Umbilical cord (tissue), 2 donors: ENCODE results near the gene SRPX2. TPM values are rescaled to one million over a fixed set of nuclear protein-coding genes. Genes with fewer than 3 reads are reported as not detected.

Experiments
- DNase-seq: peaks from one replicate; pipeline ENCODE4 v3.0.0-alpha.2; 2015; ENCODE audit warnings: low spot score
- total RNA-seq: library from RNA; depleted of rRNA; stranded (reverse); fragments of >200 nt; gene quantifications from one replicate; pipeline ENCODE4 v1.2.3, GENCODE V29; 2014; ENCODE audit warnings: low replicate concordance; ENCODE audit not compliant: insufficient read depth

SRPX2 gene, protein sequence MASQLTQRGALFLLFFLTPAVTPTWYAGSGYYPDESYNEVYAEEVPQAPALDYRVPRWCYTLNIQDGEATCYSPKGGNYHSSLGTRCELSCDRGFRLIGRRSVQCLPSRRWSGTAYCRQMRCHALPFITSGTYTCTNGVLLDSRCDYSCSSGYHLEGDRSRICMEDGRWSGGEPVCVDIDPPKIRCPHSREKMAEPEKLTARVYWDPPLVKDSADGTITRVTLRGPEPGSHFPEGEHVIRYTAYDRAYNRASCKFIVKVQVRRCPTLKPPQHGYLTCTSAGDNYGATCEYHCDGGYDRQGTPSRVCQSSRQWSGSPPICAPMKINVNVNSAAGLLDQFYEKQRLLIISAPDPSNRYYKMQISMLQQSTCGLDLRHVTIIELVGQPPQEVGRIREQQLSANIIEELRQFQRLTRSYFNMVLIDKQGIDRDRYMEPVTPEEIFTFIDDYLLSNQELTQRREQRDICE
- total RNA-seq, result 40.0 TPM

DNA sequence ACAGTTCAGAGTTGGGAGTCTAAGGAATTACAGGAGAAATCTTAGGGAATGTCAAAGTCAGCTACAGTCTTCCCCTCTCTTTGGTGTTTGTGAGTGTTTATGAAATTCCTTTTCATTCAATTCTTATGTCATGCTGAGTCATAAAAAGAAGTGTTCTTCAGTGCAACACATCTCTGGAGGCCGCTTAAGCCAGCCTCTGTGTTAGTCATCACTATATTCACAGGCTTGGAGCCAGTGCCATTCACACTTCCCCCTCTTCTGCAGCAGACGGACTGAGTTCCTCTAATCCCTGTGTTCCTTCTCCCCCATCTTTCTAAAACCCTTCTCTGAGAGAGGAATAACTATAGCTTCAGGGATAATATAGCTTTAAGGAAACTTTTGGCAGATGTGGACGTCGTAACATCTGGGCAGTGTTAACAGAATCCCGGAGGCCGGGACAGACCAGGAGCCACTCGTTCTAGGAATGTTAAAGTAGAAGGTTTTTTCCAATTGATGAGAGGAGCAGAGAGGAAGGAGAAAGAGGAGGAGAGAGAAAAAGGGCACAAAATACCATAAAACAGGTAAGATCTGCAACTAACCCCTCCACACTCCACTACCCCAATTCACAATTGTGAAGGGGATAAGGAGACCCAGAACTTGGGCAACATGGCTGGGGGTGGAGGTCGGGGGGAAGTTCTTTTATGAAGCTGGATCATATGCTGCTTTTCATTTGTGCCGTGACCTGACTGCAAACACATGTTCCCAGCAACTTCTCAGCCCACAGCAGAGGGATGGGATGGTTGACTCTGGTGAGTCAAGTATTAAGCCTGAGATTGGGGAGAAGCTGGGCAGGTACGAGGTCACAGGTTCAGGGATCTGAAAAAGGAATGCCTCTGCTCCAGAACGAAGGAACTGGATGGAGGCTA lies at the start of gene SRPX2:
TSS of gene SRPX2 (plus strand) at position 244 of the 905 bp plus-strand sequence. CDS start 2,124 bp downstream, outside the sequence.
- peak; percentile 93 for DNase-seq

DNA sequence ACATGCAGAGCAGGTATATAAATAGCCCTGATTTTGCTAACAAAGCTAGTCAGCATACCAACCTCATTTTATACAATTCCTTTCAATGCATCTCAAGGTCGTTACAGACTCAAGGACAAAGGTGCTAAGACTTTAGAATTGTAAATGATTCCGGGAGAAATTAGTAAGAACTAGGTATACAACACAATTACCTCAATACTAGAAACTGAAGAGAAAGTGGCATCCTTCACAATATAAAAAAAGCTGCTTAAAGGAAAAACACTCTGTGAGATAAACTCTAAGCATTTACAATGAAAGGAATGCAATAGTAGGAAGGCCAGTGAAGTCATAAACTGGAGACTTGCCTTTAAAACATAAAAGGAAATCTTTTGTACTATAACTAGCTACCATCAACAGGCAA lies 47.4 kb upstream of the SRPX2 start:
- peak; percentile 33 for DNase-seq

DNA sequence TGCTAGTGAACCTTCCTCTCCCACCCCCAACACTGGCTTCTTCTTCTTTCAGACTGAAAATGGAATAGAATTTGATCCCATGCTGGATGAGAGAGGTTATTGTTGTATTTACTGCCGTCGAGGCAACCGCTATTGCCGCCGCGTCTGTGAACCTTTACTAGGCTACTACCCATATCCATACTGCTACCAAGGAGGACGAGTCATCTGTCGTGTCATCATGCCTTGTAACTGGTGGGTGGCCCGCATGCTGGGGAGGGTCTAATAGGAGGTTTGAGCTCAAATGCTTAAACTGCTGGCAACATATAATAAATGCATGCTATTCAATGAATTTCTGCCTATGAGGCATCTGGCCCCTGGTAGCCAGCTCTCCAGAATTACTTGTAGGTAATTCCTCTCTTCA lies 44.5 kb upstream of the SRPX2 start:
- DNase-seq, result no peak

DNA sequence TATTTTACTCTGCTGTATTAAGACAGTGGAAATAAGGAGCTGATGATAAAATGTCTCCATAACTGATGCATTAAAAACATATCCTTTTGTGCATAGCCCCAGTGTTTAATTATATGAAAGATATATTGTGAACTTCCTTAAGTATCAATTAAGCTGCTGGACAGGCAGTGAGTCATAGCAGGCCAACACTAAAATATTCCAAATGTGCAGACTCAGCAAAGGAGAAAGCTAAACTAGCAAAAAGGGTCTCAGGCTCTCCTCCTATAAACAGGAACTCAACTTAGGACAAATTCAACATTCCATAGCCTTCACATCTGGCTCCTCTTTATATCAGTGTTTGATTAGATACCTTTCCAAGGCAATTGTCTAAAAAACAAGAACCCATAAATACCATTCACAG lies 43.7 kb upstream of the SRPX2 start:
- no peak for DNase-seq

DNA sequence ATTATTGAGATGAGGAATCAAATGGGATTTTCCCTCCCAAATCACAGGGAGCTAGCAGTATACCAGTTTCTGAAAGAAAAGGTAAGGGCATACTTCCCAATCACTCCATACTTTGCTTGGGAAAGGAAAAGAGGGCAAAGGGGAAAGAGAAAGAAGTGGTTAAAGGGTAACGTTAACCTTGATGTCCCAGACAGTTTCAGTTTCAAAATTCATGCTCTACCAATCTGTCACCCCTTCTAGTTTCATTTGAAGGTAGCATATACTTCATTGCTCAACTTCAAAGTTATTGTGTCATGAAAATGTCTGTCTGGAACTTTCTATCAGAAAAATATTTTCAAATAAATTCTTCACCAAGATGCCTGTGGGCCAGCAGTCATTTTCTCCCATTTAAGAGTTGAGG lies 43.2 kb upstream of the SRPX2 start:
- DNase-seq, result no peak

DNA sequence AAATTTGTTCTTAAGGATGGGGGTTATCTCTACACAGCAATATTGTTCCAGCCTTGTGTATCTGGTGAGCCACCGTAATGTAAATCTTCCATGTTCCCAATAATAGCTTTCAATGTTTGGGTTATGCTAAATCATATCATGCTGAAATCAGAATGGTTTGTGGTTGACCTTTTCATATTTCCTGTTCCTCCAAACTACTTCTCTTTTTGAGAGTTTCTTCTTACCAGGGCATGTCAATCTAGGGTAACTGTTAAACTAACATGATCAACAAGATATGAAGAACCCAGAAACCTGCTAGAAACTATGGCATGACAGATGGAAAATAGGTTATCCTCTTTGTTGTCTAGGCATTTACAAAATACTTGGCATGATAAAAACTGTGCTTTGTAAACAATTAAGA lies 37.2 kb upstream of the SRPX2 start:
- no peak for DNase-seq

DNA sequence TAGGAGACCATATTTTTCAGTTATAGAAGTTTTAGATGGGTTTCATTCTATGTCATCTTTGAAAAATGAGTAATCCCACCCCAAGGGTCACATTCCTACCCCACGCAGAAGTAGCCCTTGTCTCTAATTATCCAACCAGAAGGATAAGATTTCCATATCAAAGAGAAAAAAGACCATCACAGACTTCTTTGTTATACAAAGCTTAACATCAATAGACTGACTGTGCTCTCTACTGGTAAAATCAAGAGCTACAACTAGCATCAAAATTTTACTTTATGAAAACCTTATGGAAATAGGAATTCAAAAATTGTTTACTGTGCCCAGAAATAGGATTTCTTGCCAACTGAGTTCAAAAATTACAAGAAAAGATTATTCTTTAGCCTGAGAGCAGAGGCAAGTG lies 34.4 kb upstream of the SRPX2 start:
- DNase-seq, result no peak

DNA sequence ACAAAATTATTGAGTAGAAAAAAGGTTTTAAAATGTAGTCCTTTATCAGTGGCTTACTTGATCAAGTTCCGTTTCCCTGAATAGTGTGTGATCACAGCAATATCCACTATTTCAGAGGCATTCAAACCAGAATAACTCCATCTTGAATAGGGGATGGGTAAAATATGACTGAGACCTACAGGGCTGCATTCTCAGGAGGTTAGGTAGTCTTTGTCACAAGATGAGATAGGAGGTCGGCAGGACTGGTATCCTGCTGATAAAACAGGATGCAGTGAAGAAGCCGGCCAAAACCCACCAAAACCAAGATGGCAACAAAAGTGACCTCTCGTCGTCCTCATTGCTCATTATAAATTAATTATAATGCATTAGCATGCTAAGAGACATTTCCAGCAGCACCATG lies 32.0 kb upstream of the SRPX2 start:
- no peak for DNase-seq

DNA sequence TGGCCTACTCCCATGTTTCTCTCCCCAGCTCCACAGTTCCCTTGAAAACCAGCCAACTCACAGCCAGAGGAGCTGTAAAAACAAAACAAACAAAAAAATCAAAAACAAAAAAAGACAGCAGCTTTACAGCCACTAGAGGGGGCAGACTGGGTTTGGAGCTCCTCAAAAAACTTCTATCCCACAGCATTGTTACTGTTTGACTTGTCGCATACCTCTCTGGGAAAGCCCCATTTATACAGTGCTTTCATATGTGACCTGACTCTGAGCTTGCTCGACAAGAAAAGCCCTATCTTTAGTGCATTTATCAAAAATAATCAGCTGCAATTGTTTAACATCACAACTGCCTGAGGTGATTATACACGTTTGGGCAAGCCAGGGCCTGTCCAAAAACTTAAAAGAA lies 29.0 kb upstream of the SRPX2 start:
- peak; percentile 20 for DNase-seq

DNA sequence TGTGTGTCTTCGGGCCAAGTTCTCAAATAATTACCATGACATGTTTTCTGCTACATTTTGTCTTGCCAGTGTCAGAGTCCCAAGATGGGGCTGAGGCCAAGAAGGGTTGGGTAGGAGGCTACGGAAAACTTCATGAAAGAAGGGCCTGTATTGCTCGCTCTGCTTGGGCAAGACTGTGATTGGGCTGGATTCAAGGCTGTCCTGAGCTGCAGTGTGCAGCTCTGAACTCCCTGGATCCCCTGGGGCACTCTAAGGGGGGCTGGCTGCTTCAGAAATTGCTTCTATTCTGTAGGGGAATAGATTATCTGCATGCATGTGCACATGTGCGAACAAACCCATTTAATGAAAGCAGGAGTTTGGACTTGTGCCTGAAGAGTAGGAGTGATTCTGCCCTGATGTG lies 21.0 kb upstream of the SRPX2 start:
- no peak for DNase-seq

DNA sequence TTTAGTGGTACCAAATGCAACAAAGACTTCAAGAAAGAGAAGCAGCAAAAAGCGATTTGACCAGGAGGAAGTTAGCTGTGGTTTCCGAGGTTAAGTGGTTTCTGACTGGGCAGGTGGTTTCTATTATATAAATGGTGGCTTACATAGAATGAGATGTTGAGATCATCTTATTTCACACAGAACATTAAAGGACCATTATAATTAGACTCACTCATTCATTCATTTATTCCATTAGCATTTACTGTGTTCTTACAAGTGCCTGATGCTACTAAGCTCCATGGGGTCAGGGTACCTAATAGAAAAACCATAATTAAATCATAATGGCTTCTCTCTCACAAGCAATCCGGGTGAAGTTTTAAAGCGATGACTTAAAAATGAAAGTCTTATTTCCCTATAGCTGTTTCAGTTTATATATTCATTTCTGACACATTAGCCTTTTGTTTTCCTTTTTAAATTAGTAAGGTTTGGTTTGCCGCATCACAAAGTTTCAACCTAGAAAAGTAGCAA lies 18.0 kb upstream of the SRPX2 start:
- DNase-seq, result no peak

DNA sequence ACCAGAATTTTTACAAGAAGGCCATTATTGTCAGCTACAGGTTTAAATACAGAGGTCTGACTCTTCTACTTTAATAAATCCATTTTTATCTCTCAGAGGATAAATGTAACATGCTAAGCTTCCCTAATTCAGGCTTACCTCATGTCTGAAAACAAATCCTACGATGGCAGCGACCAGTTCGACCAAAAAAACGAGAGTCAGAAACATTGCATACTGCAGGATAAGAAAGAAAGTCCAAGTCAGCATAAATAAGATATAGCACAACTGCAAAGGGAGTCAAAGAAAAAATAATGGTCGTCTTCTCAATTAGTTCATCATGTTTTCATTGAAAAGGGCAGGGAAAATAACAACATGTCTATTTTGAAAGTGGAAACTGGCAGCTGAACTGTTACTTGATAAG lies 9.0 kb upstream of the SRPX2 start:
- DNase-seq, result no peak

DNA sequence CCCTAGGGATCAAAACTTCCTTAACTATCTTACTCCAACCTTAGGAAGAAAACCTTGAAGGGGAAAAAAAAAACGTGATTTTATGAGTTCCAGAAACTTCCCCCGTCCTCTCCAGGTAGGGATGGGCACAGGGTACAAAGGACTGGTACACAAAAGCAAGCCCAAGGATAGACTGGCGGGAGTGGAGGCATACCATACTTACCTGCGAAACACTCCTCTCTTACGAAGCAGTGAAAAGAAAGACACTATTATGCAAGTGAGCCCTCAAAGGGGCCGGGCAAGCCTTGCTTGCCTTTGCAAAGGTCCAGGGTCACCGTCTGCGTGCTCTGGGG lies 8.0 kb upstream of the SRPX2 start:
- DNase-seq, result no peak

DNA sequence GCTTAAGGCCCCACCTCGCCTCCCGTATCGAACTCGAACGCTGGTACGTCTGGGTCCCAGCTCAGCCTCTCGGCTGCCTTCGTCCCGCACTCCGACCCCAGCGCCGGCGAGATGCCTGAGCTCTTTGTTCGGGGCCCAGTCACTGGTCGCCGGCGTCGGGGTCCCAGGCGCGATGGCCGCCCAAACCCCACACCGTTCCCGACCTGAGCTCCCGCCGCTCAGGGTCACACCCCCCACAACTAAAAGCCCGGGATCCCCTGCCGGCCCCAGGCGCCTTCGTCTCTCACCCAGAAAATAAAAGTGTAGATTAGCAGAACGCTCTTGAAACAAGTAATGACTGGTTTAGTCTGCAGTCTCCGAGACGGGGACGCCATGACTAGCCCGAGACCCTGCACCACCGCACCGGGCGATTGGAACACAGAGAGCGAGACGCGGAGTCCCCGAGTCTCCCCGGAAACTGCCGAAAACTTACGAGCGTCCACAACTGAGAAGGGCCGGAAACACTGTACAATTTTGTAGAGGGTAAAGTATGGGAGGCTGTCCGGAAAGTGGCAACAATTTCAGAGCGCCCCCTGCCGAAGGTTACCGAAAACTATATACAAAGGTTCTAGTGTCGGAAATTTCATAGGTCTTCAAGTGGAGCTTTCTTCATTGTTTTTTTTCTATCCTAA lies 7.5 kb upstream of the SRPX2 start, which contains the start of gene TSPAN6:
TSS of gene TSPAN6 (minus strand) at position 486 of the 671 bp plus-strand sequence. CDS start at position 374, 112 bp downstream.
- DNase-seq, result peak; percentile 92

DNA sequence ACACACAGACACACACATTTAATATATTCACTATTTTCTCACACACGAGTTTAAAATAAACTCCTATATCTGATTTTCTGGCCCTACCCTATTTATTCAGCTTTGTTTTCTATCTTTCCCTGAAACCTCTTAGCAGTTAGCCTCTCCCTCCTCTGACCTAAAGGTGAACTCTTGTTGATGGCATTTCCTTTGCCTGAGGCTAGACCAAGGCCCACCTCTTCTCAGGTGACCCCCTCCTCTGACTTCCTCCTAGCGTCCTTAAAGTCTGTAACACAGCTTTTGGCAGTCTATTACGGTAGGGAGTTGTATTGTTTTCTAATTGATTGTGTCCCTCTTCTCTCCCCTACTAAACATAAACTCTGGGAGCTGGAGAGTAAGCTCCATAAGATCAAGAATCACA lies 1.7 kb upstream of the SRPX2 start:
- no peak for DNase-seq

DNA sequence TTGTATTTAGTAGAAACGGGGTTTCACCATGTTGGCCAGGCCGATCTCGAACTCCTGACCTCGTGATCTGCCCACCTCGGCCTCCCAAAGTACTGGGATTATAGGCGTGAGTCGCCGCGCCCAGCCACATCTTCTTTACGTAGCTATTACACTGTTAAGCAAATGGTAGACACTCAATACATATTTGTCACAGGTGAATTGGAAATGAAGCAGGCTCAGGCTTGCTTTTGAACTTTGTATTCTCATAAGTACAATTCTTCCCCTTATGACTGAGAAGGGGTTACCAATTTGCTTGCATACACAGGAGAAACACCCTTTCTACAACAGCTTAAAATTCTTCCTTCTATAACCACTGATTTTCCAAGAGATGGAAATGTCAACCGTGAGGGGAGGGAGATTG lies 787 bp upstream of the SRPX2 start:
- DNase-seq, result no peak

DNA sequence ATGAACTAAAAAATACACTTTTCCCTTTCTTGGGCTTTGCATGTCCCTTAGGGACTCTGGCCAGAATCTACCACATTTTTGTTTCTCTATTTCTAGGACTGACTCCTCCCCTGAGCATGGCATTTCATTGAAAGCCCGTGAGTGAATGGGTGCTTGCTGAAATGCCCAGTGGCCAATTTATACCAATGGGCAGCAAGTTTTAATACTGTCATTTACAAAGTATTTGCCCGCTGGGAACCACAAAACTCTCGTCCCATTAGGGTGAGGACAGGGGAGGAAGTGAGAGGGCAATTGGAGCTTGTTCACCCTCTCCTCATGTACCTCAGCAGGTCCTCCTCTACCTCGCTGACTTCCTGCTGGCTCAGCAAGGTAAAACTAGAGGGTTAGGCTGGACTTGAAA lies 1.1 kb downstream of the SRPX2 start:
- DNase-seq, result no peak

DNA sequence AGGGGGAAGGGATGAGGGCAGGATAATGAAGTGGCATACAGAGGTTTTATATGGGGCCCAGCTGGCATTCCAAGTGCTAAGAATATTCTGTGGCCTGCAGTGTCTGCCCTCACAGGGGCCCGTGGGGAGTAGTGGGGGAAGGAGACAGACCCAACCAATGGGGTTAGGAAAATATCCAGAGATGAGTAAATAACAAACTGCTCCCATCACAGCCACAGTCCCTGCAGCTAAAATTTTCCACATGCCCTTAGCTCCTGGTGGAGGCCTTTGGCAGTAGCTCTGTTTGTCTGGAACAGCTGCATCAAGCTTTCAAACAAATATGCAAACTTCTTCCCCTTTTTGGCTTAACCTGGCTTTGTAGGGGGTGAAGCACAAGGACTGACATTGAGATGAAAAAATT lies 3.1 kb downstream of the SRPX2 start:
- peak; percentile 58 for DNase-seq

DNA sequence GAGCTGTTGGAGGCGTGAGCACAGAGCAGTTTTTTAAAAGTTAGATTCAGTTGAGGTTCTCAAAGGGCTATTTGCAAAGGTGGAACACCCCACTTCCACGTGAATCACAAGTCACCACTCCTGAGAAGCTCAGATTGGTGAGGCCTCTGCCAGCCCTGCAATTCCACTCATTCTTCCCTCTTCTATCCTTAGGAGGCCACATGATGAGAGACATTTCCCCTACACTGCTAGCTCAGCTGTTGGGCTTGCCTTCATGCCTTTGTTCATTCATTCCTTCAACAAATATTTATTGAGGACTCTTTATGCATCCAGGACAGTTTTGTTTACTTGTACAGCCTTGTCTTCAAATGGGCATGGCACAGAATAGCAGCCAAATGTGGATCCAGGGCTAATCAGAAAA lies 3.7 kb downstream of the SRPX2 start:
- DNase-seq, result no peak

DNA sequence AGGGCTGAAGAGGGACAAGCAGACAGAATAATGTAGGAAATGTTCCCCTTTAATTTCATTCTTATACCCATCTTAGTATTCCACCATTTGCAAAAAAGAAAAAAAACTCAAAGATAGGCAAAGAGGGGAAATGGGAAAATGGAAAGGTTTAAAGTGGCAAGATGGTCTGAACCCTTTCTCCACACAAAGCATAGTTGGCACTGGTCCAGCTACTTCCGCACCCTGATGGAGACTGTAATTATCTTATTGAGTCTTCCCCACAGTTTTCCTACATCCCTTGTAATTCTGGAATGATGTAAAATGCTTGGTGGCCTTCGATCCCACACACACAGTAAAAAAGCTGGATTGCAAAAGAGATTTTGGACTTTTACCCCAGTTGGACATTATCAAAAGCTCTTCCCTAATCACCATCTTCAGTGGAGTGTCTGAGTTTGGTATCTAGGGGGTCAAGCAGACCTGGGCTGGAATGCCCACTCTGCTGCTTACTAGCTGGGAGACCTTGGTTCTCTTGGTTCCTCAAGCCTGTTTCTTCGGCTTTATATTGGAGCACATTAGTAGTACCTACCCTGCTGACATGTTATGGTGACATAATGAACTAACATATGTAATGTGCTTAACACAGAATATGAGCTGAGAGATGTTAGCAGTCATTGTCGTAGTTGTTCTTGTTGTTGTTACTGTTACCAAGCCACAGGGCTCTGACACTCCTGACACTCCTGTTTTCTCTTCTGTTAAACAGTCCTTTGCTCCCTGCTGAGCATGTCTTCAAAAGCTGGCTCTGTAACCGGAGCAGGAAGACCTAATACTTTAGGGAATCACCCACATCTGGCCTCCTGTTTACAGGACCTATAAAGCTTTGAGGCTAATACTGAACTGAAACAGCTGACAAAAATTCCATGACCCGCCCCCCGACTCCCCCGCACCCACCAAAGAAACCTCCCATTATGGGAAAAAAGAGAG lies 4.7 kb downstream of the SRPX2 start:
- peak; percentile 47 for DNase-seq
